GM21447 (cell line): ENCODE data around the gene CAMK2G.

Source experiments
- ATAC-seq: cut with Tn5 transposase; IDR thresholded peaks from one replicate; pipeline ENCODE4 v1.9.1; 2021; ENCODE audit not compliant: unreplicated experiment

Gene CAMK2G

DNA sequence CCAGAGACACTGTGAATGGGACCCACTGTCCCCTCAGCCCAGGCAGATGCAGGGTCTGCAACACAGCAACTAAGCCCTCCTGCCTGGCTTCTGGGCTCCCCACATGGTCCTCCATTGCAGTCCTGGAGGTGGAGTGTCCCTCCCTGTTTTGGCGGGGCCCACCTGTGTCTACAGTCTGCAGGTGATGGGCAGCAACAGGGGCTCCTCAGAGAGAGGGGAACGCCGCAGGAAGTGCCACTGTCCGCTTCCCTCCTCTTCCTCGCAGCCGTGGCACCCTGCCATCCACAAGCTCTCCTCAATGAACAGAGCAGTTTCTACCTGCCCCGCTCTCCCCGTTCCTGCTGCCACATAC is 9.3 kb downstream of the CAMK2G start:
- no peak for ATAC-seq

DNA sequence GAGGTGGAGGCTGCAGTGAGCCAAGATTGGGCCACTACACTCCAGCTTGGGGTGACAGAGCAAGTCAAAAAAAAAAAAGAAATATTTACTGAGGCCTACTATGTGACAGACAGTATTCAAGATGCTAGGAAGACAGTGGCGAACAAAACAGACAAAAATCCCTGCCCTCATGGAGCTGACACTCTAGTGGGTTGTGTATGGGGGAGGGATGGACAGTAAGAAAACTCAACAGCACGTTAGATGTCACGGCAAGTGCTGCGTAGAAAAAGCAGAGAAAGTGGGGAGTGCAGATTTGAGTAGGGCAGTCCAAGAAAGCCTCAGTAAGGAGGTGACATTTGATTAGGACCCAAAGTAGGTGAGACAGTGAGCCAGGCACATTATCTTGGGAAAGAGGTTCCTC is 10.1 kb downstream of the CAMK2G start:
- no peak for ATAC-seq

DNA sequence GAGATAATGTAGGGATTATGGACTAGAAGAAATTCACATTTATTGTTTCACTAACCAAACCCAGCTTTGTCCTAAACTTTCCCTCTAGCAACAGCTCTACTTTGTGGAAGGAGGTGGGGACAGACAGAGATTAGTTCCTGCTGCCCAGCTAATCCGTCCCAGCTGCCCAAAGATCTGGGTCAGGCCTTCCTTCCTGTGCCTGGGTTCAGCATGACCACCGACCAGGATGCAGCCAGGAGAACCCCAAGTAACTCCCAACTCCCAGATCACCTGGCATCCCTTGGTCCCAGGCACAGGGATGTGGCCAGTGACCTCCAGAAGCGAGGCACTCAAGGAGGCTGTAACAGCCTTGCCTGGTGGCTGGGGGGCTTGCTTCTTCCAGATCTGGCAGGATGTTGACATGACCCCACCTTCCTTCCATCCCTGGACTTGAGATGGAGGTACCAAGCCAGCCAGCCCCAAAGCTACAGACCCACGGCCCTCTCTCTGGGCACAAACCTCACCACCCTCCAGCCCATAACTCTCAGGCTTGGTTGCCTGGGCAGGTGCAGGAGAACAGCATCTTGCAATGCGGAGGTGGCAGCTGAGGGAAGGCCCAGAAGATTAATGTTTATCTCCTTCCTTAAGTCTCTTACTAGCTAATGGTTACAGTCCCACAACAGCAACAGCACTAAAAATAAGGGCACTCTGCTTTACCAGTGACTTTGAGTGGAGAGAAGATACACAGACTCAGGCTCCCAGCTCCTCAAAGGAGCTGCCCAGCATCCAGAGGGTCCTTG is 11.1 kb downstream of the CAMK2G start:
- no peak for ATAC-seq

DNA sequence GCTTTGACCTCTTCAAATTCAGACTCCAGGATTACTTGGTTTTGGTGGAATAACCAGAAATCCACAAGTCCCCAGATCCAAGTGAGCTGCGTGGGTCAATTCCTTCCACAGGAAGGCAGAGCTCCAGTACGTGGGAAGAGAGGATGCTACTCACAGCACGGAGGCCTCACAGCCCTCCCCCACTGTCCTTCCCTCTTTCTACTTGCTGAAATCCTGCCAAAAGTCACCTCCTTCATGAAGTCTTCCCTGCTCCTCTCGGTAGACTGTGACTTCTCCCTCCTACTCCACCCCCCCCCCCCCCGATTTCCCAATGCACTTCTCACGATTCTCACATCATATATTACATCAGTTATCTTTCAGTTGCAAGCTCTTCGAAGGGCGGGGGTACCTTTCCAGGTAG is 12.3 kb downstream of the CAMK2G start:
- ATAC-seq: no peak

DNA sequence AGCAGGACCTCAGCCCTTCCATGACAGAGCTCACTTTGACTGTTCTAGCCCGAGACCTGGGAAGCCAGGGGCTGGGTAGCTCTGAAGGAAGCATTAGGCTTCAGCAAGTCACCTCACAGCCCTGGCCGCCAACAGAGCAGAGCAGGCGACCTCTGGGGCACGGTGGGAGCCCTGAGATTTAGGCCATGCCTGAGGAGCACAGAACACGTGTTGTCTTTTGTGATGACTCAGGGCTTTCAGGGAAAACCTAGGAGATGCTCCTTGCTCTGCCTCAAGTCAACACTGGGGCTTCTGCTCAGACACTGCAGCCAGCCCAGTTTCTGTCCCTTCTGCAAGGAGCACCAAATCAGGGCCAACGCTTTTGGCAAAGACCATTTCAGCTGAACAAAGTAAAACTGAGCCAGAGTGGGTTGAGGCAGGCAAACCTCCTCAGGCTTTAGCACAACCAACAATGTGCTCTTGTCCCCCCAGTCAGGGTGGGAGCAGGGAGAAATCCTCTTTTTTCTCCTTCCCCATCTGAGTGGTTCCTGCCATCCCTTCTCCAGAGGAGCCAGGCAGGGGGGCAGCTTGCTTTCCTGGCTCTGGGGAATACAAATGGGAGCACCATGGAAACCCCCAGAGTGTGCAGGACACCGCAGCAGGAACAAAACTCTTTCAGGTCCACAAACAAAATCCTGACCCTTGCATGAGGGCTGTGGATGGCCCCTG is 14.4 kb downstream of the CAMK2G start:
- no peak for ATAC-seq

DNA sequence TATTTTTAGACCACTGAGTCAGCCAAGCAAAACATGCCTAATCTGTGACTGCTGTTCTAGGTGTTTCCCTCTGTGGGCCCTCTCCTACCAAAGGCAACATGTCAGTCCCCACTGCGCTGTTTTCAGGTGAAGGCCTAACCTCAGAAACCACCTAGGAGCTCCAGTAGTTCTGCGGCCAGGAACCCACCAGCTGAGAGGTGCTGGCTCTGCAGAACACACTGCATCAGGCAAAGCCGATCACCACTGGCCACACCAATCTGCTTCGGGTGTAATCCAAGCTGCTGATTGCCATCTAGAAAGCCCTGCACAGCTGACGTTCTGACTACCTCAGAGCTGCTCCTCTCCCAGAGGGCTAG is 14.9 kb downstream of the CAMK2G start:
- no peak for ATAC-seq

DNA sequence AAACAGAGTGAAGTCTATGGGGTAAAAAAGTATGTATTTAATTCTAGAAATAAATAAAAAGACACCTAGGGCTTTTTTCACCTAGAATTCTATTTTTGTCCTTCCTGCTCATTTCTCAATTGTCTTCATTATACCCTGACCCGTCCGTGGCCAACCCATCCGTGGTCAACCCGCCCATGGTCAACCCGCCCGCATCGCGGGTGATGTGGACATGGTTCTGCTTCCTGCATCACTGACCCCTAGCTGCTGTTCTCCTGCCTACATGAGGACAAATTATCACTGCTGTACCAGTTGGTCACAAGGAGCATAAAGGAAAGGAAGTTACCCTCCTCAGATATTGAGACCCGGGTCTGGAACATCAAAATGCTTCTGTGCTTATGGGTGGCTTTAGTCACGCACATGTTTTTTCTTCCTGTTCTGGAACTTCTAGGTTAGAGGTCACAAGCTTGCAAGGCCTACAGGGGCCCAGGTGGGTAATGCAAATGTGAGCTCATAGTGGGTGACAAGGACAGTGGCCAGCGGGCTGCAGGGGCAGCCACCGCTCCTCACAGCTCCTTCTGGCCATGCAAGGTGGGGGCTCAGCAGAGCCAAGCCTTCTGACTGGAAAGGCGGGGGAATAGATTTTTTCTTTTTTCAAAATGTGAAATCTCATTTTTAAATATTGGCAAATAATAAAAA is 15.5 kb downstream of the CAMK2G start:
- ATAC-seq: no peak

DNA sequence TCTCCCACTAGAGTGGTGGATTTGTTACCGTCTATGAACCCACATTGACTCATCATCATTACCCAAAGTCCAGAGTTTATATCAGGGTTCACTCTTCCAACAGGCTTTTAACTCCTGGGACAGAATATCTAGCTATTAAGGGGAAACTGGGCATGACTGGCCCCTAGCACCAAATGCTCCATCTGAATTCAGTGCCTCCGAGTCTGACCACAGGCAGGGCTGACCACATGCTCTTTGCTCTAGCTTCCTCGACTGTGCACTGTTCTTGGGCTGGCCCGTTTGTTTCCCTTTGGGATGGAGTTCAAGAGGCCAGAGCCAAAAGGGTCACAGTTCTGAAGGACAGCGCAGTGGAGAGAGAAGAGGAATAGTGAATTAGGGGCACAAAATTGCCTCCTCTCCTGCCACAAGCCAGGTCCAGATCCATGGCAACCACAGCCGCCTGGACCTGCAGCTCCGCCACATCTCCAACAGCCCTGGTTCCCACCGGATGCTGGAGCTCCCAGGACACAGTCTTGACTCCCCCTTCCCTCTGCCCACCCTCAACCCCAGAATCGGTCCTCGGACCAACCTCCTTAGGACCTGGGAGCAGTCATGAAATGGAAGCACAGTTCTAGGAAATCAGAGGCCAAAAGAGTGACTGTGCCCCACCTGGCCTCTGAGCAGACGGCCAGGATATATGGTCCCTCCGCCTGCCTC is 16.2 kb downstream of the CAMK2G start:
- no peak for ATAC-seq

DNA sequence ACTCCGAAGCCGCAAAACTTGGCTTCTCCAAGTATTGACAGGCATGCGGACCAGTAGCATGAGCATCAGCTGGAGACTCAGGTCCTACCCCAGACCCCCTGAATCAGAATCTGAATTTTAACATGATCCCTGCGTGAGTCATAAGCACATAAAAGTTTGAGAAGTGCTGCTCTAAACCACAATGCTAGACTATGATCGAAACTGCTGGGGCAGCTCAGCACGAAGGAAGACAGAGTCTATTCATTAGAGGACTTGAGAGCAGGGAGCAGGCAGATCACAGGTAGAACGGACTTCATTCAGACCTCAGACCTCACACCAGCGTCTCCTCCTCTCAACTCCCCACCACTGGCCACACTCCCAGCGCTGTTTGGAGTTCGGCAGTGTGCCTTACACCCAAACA is 16.9 kb downstream of the CAMK2G start:
- ATAC-seq: no peak

DNA sequence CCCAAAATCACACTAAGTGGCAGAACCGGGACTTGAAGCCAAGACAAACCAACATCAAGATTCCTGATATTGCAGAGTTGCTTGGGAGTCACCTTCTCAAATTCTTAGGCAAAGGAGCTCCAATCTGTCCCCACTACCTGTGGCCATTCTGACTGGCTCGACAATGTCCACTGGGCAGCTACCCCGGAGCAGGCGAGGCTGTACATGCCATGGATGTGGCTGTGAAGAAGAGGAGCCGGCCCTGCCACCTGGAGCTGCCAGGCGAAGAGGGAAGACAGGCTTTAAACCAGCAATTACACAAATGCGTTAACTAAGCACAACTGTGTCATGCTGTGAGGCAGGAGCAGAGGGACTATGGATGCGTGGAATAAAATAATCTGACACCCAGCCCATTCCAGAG is 18.1 kb downstream of the CAMK2G start:
- no peak for ATAC-seq

DNA sequence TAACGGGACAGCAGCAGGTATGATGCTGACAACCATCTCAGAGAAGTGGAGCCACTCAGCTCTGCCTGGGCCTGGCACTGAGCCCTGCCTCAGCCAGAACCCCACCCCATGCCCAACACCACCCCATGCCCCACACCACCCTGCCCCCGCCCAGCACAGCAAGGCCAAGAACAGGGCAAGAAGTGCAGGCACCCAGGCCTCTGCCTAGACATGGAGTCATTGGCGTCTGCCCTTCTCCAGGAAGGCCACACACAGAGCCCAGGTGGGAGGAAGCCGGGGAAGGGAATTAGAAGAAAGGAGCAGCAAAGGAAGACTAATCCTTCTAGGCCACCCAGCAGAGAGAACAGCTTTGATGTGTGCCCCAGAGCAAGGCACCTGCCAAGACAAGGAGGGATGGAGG is 18.9 kb downstream of the CAMK2G start:
- no peak for ATAC-seq

DNA sequence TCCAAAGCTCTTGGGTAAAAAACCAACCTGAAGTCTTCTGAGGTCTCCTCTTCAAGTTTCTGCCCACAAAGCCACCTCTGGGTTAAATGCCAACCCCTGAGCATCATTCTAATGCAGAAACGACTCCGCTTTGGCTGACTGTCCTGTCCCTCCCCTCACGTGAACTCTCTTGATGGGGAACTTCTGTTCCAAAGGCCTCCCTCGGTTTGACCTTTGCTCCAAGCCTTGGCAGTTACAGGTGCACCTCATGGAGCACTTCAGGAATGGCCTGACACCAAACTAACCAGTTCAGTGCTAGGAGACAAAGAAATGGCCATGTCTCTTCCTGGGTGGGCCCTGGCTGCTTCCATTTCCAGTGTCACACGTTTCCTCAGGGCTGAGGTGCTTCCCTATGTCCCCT is 20.0 kb downstream of the CAMK2G start:
- ATAC-seq: no peak

DNA sequence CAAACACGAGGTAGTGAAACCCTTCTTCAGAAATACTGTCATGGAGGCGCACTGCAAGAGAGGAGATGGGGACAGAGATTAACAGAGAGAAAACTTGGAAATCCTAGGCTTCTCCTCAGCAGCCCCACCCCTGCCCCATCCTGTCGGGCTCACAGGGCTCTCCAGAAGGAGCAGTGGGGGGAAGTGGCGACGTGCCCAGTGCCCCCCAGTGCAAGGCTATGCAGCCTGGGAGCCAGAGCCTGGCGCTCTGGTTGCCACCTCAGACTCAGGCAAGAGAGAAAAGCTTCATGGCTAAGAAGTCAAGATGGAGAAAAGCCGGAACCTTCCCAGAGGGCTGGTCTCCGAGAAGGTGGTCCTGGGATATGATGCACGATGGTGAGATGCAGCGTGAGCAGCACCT is 21.2 kb downstream of the CAMK2G start:
- no peak for ATAC-seq

DNA sequence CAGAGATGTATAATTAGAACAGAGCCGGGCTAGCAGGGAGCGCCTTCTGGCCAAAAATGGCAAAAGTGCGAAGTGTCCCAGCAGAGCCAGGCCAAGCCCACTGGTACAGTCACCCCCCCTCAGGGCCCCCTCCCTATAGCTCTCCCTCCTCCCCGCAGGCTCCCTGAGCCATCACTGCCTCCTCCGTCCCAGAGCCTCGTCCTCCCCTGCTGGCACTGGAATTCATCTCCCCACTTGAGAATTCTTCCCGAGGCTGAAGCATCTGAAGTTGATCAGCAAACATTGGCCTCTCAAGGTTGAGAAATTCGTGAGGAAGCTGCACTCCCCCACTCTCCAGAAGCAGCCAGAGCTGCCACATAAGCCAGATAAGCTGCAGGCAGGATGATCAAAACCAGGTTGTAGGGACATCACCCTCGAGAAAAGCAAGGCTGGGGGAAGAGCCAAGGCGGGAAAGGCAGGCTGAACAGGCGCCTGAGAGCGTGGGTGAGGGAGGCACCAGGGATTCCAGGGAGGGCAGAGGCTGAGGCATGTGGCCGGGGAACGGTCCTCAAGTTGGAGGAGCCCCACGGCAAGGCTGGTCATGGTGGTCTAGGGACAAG is 23.4 kb downstream of the CAMK2G start:
- no peak for ATAC-seq

DNA sequence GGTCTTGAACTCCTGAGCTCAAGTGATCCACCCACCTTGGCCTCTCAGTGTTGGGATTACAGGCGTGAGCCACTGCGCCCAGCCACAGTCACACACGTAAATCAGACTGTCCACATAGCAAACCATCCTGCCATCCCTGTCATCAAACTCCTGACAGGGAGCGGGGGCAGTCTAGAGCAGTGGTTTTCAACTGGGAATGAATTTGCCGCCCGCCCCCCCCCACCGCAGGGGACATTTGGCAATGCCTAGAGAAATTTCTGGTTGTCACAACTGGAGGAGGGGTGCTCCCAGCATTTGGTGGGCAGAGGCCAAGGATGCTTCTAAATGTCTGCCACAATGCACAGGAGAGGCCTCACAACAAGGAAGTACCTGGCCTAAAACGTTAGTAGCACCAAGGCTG is 24.1 kb downstream of the CAMK2G start:
- no peak for ATAC-seq

DNA sequence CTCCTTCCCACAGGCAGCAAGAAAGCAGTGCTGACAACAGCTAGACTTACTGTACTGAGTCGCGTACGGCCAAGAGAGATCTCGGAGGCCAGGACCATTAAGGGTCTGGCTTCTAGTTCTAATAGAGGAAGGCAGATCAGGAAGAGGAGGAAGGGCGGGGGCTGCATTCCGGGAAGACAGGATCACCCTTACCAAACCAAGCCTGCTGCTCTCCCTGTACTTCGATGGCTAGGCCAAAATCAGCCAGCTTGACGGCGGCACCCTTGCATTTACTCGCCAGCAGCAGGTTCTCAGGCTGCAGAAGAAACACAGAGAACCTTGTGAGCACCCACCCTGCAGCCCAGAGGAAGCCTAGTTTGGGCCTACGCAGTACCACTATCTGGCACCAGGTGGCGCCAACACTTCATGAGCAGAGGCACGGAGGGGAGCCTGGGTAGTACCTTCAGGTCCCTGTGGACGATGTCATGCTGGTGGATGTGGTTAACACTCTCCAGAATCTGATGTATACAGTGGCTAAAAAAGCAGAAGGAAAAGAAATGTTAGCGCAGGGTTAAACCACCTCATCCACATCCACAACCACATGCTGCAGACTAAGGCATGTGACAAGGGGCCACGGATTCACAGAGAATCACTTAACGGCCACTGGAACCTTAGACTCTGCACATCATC is 25.4 kb downstream of the CAMK2G start:
- ATAC-seq: peak; percentile 97

DNA sequence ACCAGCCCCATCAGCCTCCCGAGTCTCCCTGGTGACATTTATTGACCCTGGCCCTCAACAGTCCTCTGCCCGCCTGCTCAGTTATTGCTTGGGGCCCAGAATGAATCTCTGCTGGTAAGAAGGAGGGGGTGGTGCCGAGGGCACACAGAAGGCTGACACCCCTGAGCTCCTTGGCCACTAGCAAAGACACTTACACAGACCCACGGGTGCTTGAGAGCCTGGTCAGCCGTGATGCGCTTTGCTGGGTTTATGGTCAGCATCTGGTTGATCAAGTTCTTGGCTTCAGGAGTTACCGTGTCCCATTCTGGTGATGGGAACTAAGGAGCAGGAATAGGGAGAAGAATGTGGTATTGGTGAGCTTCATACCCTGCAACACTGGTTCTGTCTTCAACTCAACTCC is 27.3 kb downstream of the CAMK2G start:
- ATAC-seq: no peak

DNA sequence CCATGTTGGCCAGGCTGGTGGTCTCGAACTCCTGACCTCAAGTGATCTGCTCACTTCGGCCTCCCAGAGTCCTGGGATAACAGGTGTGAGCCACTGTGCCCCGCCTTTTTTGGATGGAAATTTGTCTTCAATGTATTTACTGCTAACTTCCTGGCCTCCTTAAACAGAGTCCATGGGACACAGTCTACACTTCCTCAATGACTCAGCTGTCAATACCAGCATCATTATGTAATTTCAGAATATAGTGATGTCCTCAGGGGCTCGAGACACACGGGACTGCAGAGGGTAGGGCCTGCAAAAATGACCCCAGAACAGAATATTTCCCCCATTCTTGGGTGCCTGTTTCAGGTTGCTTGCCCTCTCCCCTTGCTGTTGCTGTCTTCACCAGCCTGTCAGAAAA is 31.1 kb downstream of the CAMK2G start:
- no peak for ATAC-seq

DNA sequence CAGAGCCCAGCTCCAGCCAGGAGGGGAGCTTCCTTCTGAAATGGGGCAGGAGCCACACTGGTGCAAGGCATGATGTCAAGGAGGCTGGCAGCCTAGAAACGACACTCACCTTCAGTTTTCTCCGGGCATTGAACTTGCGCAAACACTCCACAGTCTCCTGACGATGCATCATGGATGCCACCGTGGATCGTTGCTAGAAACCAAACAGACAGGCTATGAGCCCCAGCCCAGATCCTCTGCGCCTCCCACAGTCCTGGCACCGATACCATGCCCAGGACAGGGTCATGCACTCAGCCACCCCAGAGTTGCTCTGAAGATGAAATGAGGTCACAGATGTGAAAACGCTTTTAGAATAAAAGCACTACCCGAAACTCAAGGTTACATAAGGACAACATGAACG is 32.0 kb downstream of the CAMK2G start:
- no peak for ATAC-seq

DNA sequence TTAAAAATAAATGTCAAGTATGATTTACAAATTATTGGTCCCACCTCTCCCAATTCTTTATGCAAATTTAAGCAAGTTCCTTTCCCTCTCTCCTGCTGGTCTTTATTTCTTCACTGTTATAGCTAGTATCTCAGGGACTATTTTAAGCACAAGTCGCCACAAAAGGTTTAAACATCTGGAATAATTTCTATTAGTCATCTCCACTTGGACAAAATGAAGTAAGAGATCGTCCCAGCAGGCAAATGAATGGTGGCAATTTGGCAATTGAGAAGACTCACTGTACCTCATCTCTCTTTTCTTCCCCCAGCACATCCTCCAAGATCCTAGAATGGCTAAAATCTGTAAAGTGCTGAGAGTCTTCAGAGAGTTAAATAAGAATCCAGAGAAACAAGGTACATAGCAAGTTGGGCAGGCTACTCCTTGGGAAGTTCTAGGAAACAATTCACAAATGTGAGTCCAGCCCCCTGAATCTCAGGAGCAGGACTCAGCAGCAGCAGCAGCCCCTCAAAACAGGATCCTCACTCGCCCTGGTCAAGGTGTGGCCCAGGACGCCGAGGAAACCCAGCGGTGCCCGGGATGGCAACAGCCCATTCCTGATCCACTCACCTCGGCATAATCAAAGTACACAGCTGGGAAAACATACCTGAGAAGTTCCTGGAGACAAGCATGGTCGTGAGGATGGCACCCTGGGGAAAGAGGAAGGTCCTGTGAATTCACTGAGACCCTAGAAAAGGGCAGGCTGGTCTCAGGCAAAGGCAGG is 32.6 kb downstream of the CAMK2G start:
- ATAC-seq: no peak
